ENCODE results near the gene FGD2. TPM values are rescaled to one million over a fixed set of nuclear protein-coding genes. Genes with fewer than 3 reads are reported as not detected.

Gene FGD2
- total and polyA plus RNA-seq, 3 donors from 2014 or later = 5.8 to 16.0 (median 7.0) TPM

- H3K4me1 ChIP-seq = peaks cover 11% of the 10 kb centered on the region
- no peaks in the 10 kb centered on the region for H3K27me3 ChIP-seq
- H3K36me3 ChIP-seq (ENCODE audit: low read depth, missing control alignments) = no peaks in the 10 kb centered on the region
- no peaks in the 10 kb centered on the region for H3K9me3 ChIP-seq
- peak overlapping the region in 1 of 2 donors; percentile 41 for H3K27ac ChIP-seq
- no peak for DNase-seq
- TF ChIP-seq CTCF (IDR thresholded peaks at IDR 0.05) (no peak), POLR2A (IDR thresholded peaks at IDR 0.05) (no peak)
- 81 to 88% methylated on average over 4 of the region's 4 CpGs for WGBS, 2 donors
- no peak overlapping the region for H3K4me3 ChIP-seq
- intact Hi-C loops (cut with DNase I; ENCODE audit: low total_unique reads) = no loop called here
Observed at GRCh38 chr6:36967757-36968156, 37.7 kb upstream of the FGD2 start.

GRCh38 chr6:36968266-36968977 is 37.0 kb upstream of the FGD2 start:
- Histone ChIP-seq H3K9me3 (no peaks in the 10 kb centered on the region), H3K27ac (no peak overlapping the region), H3K4me3 (no peak overlapping the region), H3K27me3 (no peaks in the 10 kb centered on the region), H3K36me3 (ENCODE audit: low read depth, missing control alignments) (no peaks in the 10 kb centered on the region), H3K4me1 (peaks cover 11% of the 10 kb centered on the region)
- TF ChIP-seq CTCF (IDR thresholded peaks at IDR 0.05) = no peak
- no peak for TF ChIP-seq POLR2A (IDR thresholded peaks at IDR 0.05)
- intact Hi-C loops (cut with DNase I; ENCODE audit: low total_unique reads) = no loop called here
- WGBS, 2 donors = 84 to 89% methylated on average over 14 to 16 of the region's 16 CpGs
- peak; percentile 71 for DNase-seq

- Histone ChIP-seq H3K27ac (no peak overlapping the region), H3K4me3 (no peak overlapping the region), H3K9me3 (no peaks in the 10 kb centered on the region), H3K4me1 (peaks cover 9% of the 10 kb centered on the region), H3K36me3 (ENCODE audit: low read depth, missing control alignments) (no peaks in the 10 kb centered on the region), H3K27me3 (no peaks in the 10 kb centered on the region)
- intact Hi-C loops (cut with DNase I; ENCODE audit: low total_unique reads) = no loop called here
- 68 to 76% methylated on average over 10 to 14 of the region's 14 CpGs for WGBS, 2 donors
- TF ChIP-seq CTCF (IDR thresholded peaks at IDR 0.05) (no peak), POLR2A (IDR thresholded peaks at IDR 0.05) (no peak)
- DNase-seq = no peak
Observed at GRCh38 chr6:36969240-36969691, 36.2 kb upstream of the FGD2 start.

- no peak for DNase-seq
- Histone ChIP-seq H3K27ac (peak overlapping the region in 1 of 2 donors; percentile 68), H3K4me3 (no peak overlapping the region), H3K27me3 (no peaks in the 10 kb centered on the region), H3K4me1 (peaks cover 9% of the 10 kb centered on the region), H3K9me3 (no peaks in the 10 kb centered on the region), H3K36me3 (ENCODE audit: low read depth, missing control alignments) (no peaks in the 10 kb centered on the region)
- TF ChIP-seq POLR2A (IDR thresholded peaks at IDR 0.05) = no peak
- TF ChIP-seq CTCF (IDR thresholded peaks at IDR 0.05) = no peak
- WGBS, 2 donors = 84 to 92% methylated on average over 8 to 17 of the region's 17 CpGs
- intact Hi-C loops (cut with DNase I; ENCODE audit: low total_unique reads) = no loop called here
Observed at GRCh38 chr6:36969988-36970891, 35.2 kb upstream of the FGD2 start.

Measured in testis (tissue), 3 donors.